ENCODE measurements around the gene IFI27.

IFI27 gene

GRCh38 chr14:94162466-94162865 lies 51.9 kb downstream of the IFI27 start:
- Histone ChIP-seq H3K27ac (ENCODE audit: low read depth in 2 of 2, low read length in 2 of 2) (no peak overlapping the region), H3K4me1 (ENCODE audit: control insufficient read depth in 2 of 2, insufficient read depth in 2 of 2, low read length in 2 of 2) (no peaks in the 10 kb centered on the region), H3K9ac (ENCODE audit: low read depth in 1 of 2, low read length in 2 of 2) (no peak overlapping the region), H3K4me3 (ENCODE audit: low read length in 2 of 2) (no peak overlapping the region), H3K27me3 (ENCODE audit: control insufficient read depth in 2 of 2, insufficient read depth in 2 of 2, low read length in 2 of 2) (peaks cover 0 to 2% of the 10 kb centered on the region in 2 donors), H3K36me3 (ENCODE audit: control insufficient read depth in 2 of 2, insufficient read depth in 2 of 2, low read length in 2 of 2) (no peaks in the 10 kb centered on the region), H3K9me3 (ENCODE audit: control insufficient read depth in 2 of 2, low read length in 2 of 2) (no peaks in the 10 kb centered on the region)

- H3K4me1 ChIP-seq (ENCODE audit: control insufficient read depth in 2 of 2, insufficient read depth in 2 of 2, low read length in 2 of 2): no peaks in the 10 kb centered on the region
- peaks cover 0 to 3% of the 10 kb centered on the region in 2 donors for H3K27me3 ChIP-seq (ENCODE audit: control insufficient read depth in 2 of 2, insufficient read depth in 2 of 2, low read length in 2 of 2)
- no peak overlapping the region for H3K9ac ChIP-seq (ENCODE audit: low read depth in 1 of 2, low read length in 2 of 2)
- H3K36me3 ChIP-seq (ENCODE audit: control insufficient read depth in 2 of 2, insufficient read depth in 2 of 2, low read length in 2 of 2): no peaks in the 10 kb centered on the region
- H3K27ac ChIP-seq (ENCODE audit: low read depth in 2 of 2, low read length in 2 of 2): no peak overlapping the region
- H3K9me3 ChIP-seq (ENCODE audit: control insufficient read depth in 2 of 2, low read length in 2 of 2): no peaks in the 10 kb centered on the region
- H3K4me3 ChIP-seq (ENCODE audit: low read length in 2 of 2): no peak overlapping the region
Observed at GRCh38 chr14:94163796-94164195, 53.3 kb downstream of the IFI27 start.

- Histone ChIP-seq H3K4me1 (ENCODE audit: control insufficient read depth in 2 of 2, insufficient read depth in 2 of 2, low read length in 2 of 2) (no peaks in the 10 kb centered on the region), H3K27me3 (ENCODE audit: control insufficient read depth in 2 of 2, insufficient read depth in 2 of 2, low read length in 2 of 2) (peaks cover 0 to 3% of the 10 kb centered on the region in 2 donors), H3K9me3 (ENCODE audit: control insufficient read depth in 2 of 2, low read length in 2 of 2) (no peaks in the 10 kb centered on the region), H3K4me3 (ENCODE audit: low read length in 2 of 2) (no peak overlapping the region), H3K36me3 (ENCODE audit: control insufficient read depth in 2 of 2, insufficient read depth in 2 of 2, low read length in 2 of 2) (no peaks in the 10 kb centered on the region), H3K27ac (ENCODE audit: low read depth in 2 of 2, low read length in 2 of 2) (no peak overlapping the region), H3K9ac (ENCODE audit: low read depth in 1 of 2, low read length in 2 of 2) (no peak overlapping the region)
Observed at GRCh38 chr14:94164685-94165431, 54.3 kb downstream of the IFI27 start.

GRCh38 chr14:94165744-94166143 lies 55.2 kb downstream of the IFI27 start:
- Histone ChIP-seq H3K9ac (ENCODE audit: low read depth in 1 of 2, low read length in 2 of 2) (no peak overlapping the region), H3K9me3 (ENCODE audit: control insufficient read depth in 2 of 2, low read length in 2 of 2) (no peaks in the 10 kb centered on the region)

More at GRCh38 chr14:94165744-94166143, 55.2 kb downstream of the IFI27 start:
- H3K36me3 ChIP-seq (ENCODE audit: control insufficient read depth in 2 of 2, insufficient read depth in 2 of 2, low read length in 2 of 2): no peaks in the 10 kb centered on the region
- H3K4me1 ChIP-seq (ENCODE audit: control insufficient read depth in 2 of 2, insufficient read depth in 2 of 2, low read length in 2 of 2): no peaks in the 10 kb centered on the region
- no peak overlapping the region for H3K27ac ChIP-seq (ENCODE audit: low read depth in 2 of 2, low read length in 2 of 2)
- H3K27me3 ChIP-seq (ENCODE audit: control insufficient read depth in 2 of 2, insufficient read depth in 2 of 2, low read length in 2 of 2): peaks cover 0 to 3% of the 10 kb centered on the region in 2 donors
- H3K4me3 ChIP-seq (ENCODE audit: low read length in 2 of 2): no peak overlapping the region

All from mucosa of rectum (tissue), 2 donors.